HCT116 (cell line): Measurements from ENCODE around the gene NCKAP5. TPM values are rescaled to one million over a fixed set of nuclear protein-coding genes. Genes with fewer than 3 reads are reported as not detected.

Source experiments
- ATAC-seq: fragments of 200-7000 bp; cut with Tn5 transposase; 2 replicates; pipeline ENCODE4 v1.9.1; 2020; ENCODE audit warnings: mild to moderate bottlenecking, moderate library complexity
- BruUV-seq: library from RNA; stranded (reverse); fragments of 400-500 nt; replicated peaks from 2 replicates; lab custom pipeline; 2021; lab: Mats Ljungman, UMichigan
- CTCF ChIA-PET: fragments of 300-600 bp; sonication (Branson Sonifier 250); formaldehyde crosslinking; loops from one replicate; lab custom pipeline; 2021; ENCODE audit warnings: antibody characterized with exemption; lab: Charles Lee
- POLR2A ChIA-PET: fragments of 300-600, 350-600 bp; sonication (Branson Sonifier 250); formaldehyde crosslinking; loops from one replicate; lab custom pipeline; 2021; ENCODE audit warnings: antibody characterized with exemption; lab: Charles Lee
- RAD21 ChIA-PET, 2 experiments: fragments of 300-600 bp; sonication (Branson Sonifier 250); formaldehyde crosslinking; loops; one replicate each; lab custom pipeline; 2023; ENCODE audit warnings: low total read pairs in 2 of 2; ENCODE audit not compliant: uncharacterized antibody in 2 of 2, unreplicated experiment in 2 of 2, low non-redundant PET in 1 of 2; lab: Charles Lee
- DNase-seq: peaks from one replicate; pipeline ENCODE4 v3.0.0-alpha.2; 2010; ENCODE audit warnings: low read depth, low spot score
- H2AFZ ChIP-seq: fragments of 200-600 bp; shearing (Covaris generic), sonication (generic); 2 replicates; pipeline ENCODE4 v1.6.1; 2017; ENCODE audit warnings: low read depth, mixed run types, mixed read lengths, antibody characterized with exemption, low read length; ENCODE audit not compliant: poor library complexity, severe bottlenecking
- H3K27ac ChIP-seq: 2 replicates; pipeline ENCODE4 v1.5.1; 2012; ENCODE audit warnings: low read depth, low read length
- H3K27me3 ChIP-seq: fragments of 200-600 bp; sonication (generic); 2 replicates; pipeline ENCODE4 v1.6.1; 2016; ENCODE audit warnings: mixed run types, low read length, mixed read lengths; ENCODE audit not compliant: insufficient read depth
- H3K36me3 ChIP-seq, 2 experiments: fragments of 200-500 bp in 1 of 2; fragments of 200-600 bp in 1 of 2; sonication (Bioruptor generic) in 1 of 2; sonication (generic) in 1 of 2; 2 replicates each; pipeline versions ENCODE4 v1.5.1 to v1.6.1; 2014 to 2016; ENCODE audit warnings: low read length in 2 of 2, inconsistent platforms in 1 of 2, mixed read lengths in 1 of 2, mixed run types in 1 of 2; ENCODE audit not compliant: insufficient read depth in 2 of 2, control insufficient read depth in 1 of 2
- H3K4me1 ChIP-seq, 2 experiments: fragments of 200-600 bp in 1 of 2; sonication (generic) in 1 of 2; 2 replicates each; pipeline versions ENCODE4 v1.5.1 to v1.6.1; 2012 to 2017; ENCODE audit warnings: low read length in 2 of 2, inconsistent platforms in 1 of 2, mild to moderate bottlenecking in 1 of 2, mixed read lengths in 1 of 2, mixed run types in 1 of 2, moderate library complexity in 1 of 2; ENCODE audit not compliant: insufficient read depth in 2 of 2, control insufficient read depth in 1 of 2
- H3K4me2 ChIP-seq: fragments of 200-600 bp; sonication (generic); 2 replicates; pipeline ENCODE4 v1.6.1; 2017; ENCODE audit warnings: mixed run types, low read length, mixed read lengths
- H3K4me3 ChIP-seq, 2 experiments: fragments of 200-600 bp in 1 of 2; sonication (generic) in 1 of 2; replicated peaks in 1 of 2; 2 replicates each; pipeline ENCODE4 v1.5.1; 2011 to 2016; ENCODE audit warnings: low read length in 2 of 2, control low read depth in 1 of 2, low read depth in 1 of 2, mild to moderate bottlenecking in 1 of 2, mixed read lengths in 1 of 2, mixed run types in 1 of 2
- H3K79me2 ChIP-seq: fragments of 200-600 bp; sonication (generic); 2 replicates; pipeline ENCODE4 v1.6.1; 2017; ENCODE audit warnings: mild to moderate bottlenecking, mixed run types, low read length, moderate library complexity, mixed read lengths; ENCODE audit not compliant: insufficient read depth
- H3K9ac ChIP-seq: fragments of 200-600 bp; sonication (generic); 2 replicates; pipeline ENCODE4 v1.6.1; 2016; ENCODE audit warnings: low read length, mixed read lengths
- H3K9me2 ChIP-seq: fragments of 200-600 bp; sonication (generic), shearing (Covaris generic); 2 replicates; pipeline ENCODE4 v1.6.1; 2017; ENCODE audit warnings: mixed run types, mild to moderate bottlenecking, moderate library complexity; ENCODE audit not compliant: insufficient read depth
- H3K9me3 ChIP-seq, 2 experiments: fragments of 200-500 bp in 1 of 2; fragments of 200-600 bp in 1 of 2; sonication (Bioruptor generic) in 1 of 2; sonication (generic) in 1 of 2; 2 replicates each; pipeline ENCODE4 v1.6.1; 2014 to 2017; ENCODE audit warnings: low read length in 2 of 2, mixed read lengths in 2 of 2, inconsistent platforms in 1 of 2, low read depth in 1 of 2, mild to moderate bottlenecking in 1 of 2, mixed run types in 1 of 2, moderate library complexity in 1 of 2; ENCODE audit not compliant: control insufficient read depth in 1 of 2, insufficient read depth in 1 of 2
- H4K20me1 ChIP-seq: fragments of 200-600 bp; sonication (generic), shearing (Covaris generic); 2 replicates; pipeline ENCODE4 v1.6.1; 2017; ENCODE audit warnings: mixed run types, mild to moderate bottlenecking, moderate library complexity; ENCODE audit not compliant: insufficient read depth
- CBX3 ChIP-seq: IDR thresholded peaks from 2 replicates; pipeline ENCODE4 v1.6.1; 2012; ENCODE audit warnings: low read depth
- CTCF ChIP-seq, 3 experiments: fragments of 200-600 bp in 1 of 3; sonication (generic) in 1 of 3; IDR thresholded peaks in 2 of 3; conservative IDR thresholded peaks in 1 of 3; 2 replicates each; pipeline ENCODE4 v1.5.1; 2012 to 2017; ENCODE audit warnings: low read depth in 2 of 3, low read length in 2 of 3, antibody characterized with exemption in 1 of 3, borderline replicate concordance in 1 of 3, control low read depth in 1 of 3, mild to moderate bottlenecking in 1 of 3, mixed read lengths in 1 of 3, mixed run types in 1 of 3, moderate library complexity in 1 of 3; ENCODE audit not compliant: insufficient read depth in 1 of 3
- EGR1 ChIP-seq: IDR thresholded peaks from 2 replicates; pipeline ENCODE4 v1.6.1; 2012; ENCODE audit warnings: low read depth
- ELF1 ChIP-seq: IDR thresholded peaks from 2 replicates; pipeline ENCODE4 v1.6.1; 2012; ENCODE audit warnings: low read depth, borderline replicate concordance
- EZH2 ChIP-seq: fragments of 200-600 bp; sonication (generic); IDR thresholded peaks from 2 replicates; pipeline ENCODE4 v1.6.1; 2017; ENCODE audit warnings: antibody characterized with exemption, mixed run types
- EZH2phosphoT487 ChIP-seq: fragments of 200-600 bp; IDR thresholded peaks from 2 replicates; pipeline ENCODE4 v1.6.1; 2018; ENCODE audit warnings: antibody characterized with exemption, borderline replicate concordance
- FOSL1 ChIP-seq: IDR thresholded peaks from 2 replicates; pipeline ENCODE4 v1.6.1; 2012; ENCODE audit warnings: low read depth
- MAX ChIP-seq: IDR thresholded peaks from 2 replicates; pipeline ENCODE4 v1.6.1; 2012
- POLR2A ChIP-seq: IDR thresholded peaks from 2 replicates; pipeline ENCODE4 v1.7.0; 2011; ENCODE audit warnings: borderline replicate concordance; ENCODE audit not compliant: insufficient read depth, insufficient read length; ENCODE audit errors: extremely low read depth
- RAD21 ChIP-seq: IDR thresholded peaks from 2 replicates; pipeline ENCODE4 v1.6.1; 2012; ENCODE audit warnings: low read depth, mild to moderate bottlenecking
- SP1 ChIP-seq: IDR thresholded peaks from 2 replicates; pipeline ENCODE4 v1.6.1; 2012; ENCODE audit warnings: low read depth
- SRF ChIP-seq: IDR thresholded peaks from 2 replicates; pipeline ENCODE4 v1.6.1; 2012; ENCODE audit warnings: low read depth
- TCF7L2 ChIP-seq: IDR thresholded peaks from 2 replicates; pipeline ENCODE4 v1.7.0; 2011; ENCODE audit warnings: borderline replicate concordance, inconsistent platforms; ENCODE audit not compliant: insufficient read depth, insufficient read length; ENCODE audit errors: extremely low read depth
- ZBTB33 ChIP-seq: IDR thresholded peaks from 2 replicates; pipeline ENCODE4 v1.6.1; 2011; ENCODE audit warnings: mild to moderate bottlenecking, low read length, moderate library complexity; ENCODE audit not compliant: insufficient replicate concordance; ENCODE audit errors: extremely low read depth
- intact Hi-C: fragments of 100-400 bp; cut with micrococcal nuclease; formaldehyde crosslinking; loops from 2 replicates; pipeline ENCODE4 v1.10.0; 2022
- total RNA-seq: library from RNA; stranded (reverse); gene quantifications from one replicate; pipeline ENCODE4 v1.2.1, GENCODE V29; 2021; ENCODE audit not compliant: unreplicated experiment

Gene NCKAP5
- total RNA-seq, 1 experiment from 2014 or later: 0.30 TPM

GRCh38 chr2:133221398-133221797, 346.9 kb downstream of the NCKAP5 start:
- Histone ChIP-seq H4K20me1 (no peaks in the 10 kb centered on the region), H3K9ac (no peak overlapping the region), H3K79me2 (no peaks in the 10 kb centered on the region), H3K9me3 (no peaks in the 10 kb centered on the region), H3K4me2 (no peak overlapping the region), H3K36me3 (no peaks in the 10 kb centered on the region), H3K9me2 (no peaks in the 10 kb centered on the region), H3K27ac (no peak overlapping the region), H3K4me1 (no peaks in the 10 kb centered on the region), H3K4me3 (no peak overlapping the region), H2AFZ (no peak overlapping the region), H3K27me3 (no peaks in the 10 kb centered on the region)
- ChIA-PET POLR2A (no interaction called here), CTCF (no interaction called here), RAD21 (no interaction called here)
- no TSS peak for BruUV-seq
- ATAC-seq (no peak), DNase-seq (no peak)
- no peak for TF ChIP-seq SP1
- no peak for TF ChIP-seq SRF
- intact Hi-C loops: no loop called here

GRCh38 chr2:133218204-133218603, 350.1 kb downstream of the NCKAP5 start:
- Histone ChIP-seq H3K79me2 (no peaks in the 10 kb centered on the region), H3K4me1 (no peaks in the 10 kb centered on the region), H3K27me3 (no peaks in the 10 kb centered on the region), H4K20me1 (no peaks in the 10 kb centered on the region), H3K27ac (no peak overlapping the region), H3K36me3 (no peaks in the 10 kb centered on the region)
- no peak for DNase-seq
- no peak for ATAC-seq
- BruUV-seq: no TSS peak
- TF ChIP-seq CTCF (IDR thresholded peaks at IDR 0.05 in 2 of 3, conservative IDR thresholded peaks at IDR 0.05 in 1 of 3; ENCODE audit: borderline replicate concordance in 1 of 3, insufficient read depth in 1 of 3, low read depth in 2 of 3, low read length in 2 of 3) (no peak), EZH2 (no peak), CBX3 (no peak), EZH2phosphoT487 (no peak), ZBTB33 (no peak), RAD21 (no peak), TCF7L2 (no peak), ELF1 (no peak), FOSL1 (no peak), MAX (no peak), EGR1 (no peak), POLR2A (no peak)
- TF ChIP-seq, all 23 proteins: peak for 0
- Histone ChIP-seq H3K9ac (no peak overlapping the region), H3K9me3 (no peaks in the 10 kb centered on the region), H3K4me2 (no peak overlapping the region), H2AFZ (no peak overlapping the region), H3K9me2 (no peaks in the 10 kb centered on the region), H3K4me3 (no peak overlapping the region)
- intact Hi-C loops: no loop called here
- RAD21 ChIA-PET: no interaction called here
- CTCF ChIA-PET: no interaction called here
- POLR2A ChIA-PET: no interaction called here
